Renal cortical epithelial cell (primary cell): Measurements from ENCODE around the gene GABBR1. TPM values are rescaled to one million over a fixed set of nuclear protein-coding genes. Genes with fewer than 3 reads are reported as not detected.
"Not testable (repeated sequence)": the region's sequence is repeated elsewhere in the genome, so short reads cannot be mapped to it uniquely, and the experiment has no call there.

Experiments used
- DNase-seq: peaks from one replicate; pipeline ENCODE4 v3.0.0-alpha.2; 2011; ENCODE audit warnings: low read depth
- total RNA-seq: library from RNA; depleted of rRNA; stranded (reverse); fragments of >200 nt; gene quantifications from 2 replicates; pipeline ENCODE4 v1.2.3, GENCODE V29; 2014

Gene GABBR1
- 4.3 and 10.2 TPM in 2 replicates for total RNA-seq

DNA sequence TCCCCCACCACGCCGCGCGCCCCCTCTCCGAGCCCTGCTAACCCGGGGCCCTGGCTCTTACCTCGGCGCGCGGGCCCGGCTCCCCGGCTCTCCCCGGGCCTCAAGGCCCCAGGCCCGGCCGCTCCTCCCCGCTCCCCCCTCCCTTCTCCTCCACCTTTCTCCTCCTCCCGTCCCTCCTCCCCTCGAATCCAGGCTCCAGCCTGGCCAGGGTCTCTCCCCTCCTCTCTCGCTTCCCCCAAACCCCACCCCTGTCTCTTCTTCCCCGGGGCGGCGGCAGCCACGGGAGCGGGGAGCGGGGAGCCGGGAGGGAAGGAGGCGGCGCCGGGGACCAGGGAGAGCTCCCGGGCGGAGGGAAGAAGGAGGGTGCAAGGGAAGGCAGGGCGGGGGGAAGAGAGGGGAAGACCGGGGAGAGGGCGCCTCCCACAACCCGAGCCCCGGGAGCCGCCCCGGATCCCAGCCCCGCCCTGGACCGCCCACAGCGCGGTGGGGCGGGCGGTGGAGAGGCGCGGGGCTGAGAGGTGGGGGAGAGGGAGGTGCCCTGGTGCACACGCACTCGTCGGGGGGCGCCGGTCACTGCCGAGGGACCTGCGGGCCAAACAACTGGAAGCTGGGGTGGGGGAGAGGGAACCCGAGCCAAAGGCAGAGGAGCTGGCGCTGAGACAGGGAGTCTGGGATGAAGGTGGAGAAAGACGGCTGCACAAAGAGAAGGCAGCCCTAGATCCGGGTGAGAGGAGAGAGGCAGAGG, at the start of gene GABBR1:
GABBR1 (minus strand) TSS at position 395 of the 745 bp plus-strand sequence. CDS start 798 bp downstream, outside the sequence.
- DNase-seq = peak; percentile 63

- DNase-seq = no peak
Measured at GRCh38 chr6:29681811-29682210, 48.8 kb upstream of the GABBR1 start.

GRCh38 chr6:29680904-29681303, 47.9 kb upstream of the GABBR1 start, which contains the start of gene ZFP57:
ZFP57 (minus strand) TSS chr6:29681152; CDS start chr6:29677003, 4,149 bp downstream.
- no peak for DNase-seq

DNA sequence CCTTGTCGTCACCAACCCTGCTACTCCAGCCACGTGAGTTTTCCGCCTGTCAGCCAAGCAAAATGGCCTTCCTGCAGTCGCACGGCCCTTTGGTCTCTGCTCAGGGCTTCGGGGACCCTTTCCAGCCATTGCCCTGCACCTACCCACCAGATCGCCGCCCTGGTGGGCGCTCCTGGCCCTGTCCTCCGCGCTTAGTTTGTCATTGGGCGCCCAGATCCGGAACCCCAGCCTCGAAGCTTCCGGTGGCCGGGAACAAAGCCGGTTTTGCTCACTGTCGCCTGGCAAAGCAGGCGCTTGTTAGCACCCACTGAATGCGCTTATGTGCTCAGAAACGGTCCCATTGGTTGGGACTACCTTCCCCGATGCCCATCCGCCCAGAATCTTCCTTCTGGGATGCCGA, 47.4 kb upstream of the GABBR1 start:
- DNase-seq = no peak

- DNase-seq = no peak
Measured at GRCh38 chr6:29679962-29680361, 47.0 kb upstream of the GABBR1 start.

DNA sequence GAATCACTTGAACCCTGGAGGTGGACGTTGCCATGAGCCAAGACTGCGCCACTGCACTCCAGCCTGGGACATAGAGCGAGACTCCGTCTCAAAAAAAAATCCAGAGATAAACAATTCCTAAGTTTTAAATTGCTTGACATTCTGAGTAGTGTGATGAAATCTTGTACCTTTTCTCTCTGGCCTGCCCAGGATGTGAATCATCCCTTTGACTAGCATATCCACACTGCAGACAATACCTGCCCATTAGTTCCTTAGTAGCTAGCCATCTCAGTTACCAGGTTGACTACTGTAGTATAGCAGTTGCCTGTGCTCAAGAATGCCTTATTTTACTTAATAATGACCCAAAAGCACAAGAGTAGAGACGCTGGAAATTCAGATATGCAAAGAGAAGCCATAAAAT, 45.1 kb upstream of the GABBR1 start:
- peak; percentile 79 for DNase-seq

DNA sequence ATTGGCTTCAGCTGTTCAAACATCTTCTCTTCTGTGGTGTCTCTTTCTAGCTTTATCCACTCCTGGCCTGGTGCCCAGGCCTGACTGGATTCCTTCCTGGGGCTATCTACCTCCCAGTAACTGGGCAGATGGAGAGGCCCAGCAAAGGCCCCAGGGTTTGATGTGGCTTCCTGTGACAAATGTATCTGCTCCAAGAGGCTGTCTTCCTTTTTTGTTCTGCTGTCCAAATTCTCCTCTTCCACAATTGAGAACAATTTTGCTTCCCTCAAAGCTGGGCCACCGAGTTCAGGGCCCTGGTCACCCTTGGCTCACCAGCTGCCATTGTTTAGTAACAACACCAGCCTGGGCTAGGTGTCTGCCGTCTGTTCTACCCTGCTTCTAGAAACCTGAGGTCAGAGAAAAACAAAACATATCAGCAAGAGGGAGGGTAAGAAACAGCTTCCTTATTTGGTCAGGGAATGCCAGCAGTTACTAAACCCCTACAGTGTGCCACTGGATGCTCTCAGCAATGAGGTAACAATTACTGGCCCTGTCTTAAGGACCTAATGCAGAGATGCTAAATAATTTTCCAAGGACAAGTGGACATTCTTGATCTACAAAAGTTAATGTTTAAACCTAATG, 44.1 kb upstream of the GABBR1 start:
- DNase-seq = peak; percentile 89

- no peak for DNase-seq
Measured at GRCh38 chr6:29675561-29675960, 42.6 kb upstream of the GABBR1 start.

DNA sequence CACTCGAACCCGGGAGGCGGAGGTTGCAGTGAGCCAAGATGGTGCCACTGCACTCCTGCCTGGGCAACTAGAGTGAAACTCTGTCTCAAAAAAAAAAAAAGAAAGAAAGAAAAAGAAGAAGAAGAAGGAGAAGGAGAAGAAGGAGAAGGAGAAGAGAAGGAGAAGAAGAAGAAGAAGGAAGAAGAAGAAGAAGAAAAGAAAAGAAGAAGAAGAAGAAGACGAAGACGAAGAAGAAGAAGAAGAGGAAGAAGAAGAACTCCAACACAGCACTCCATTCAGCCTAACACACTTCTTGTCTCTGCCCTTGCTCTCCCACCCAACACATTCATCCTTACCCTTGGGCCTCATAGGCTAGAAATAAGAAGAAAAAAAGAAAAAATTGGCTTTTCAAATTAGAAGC, 41.0 kb upstream of the GABBR1 start:
- no peak for DNase-seq

DNA sequence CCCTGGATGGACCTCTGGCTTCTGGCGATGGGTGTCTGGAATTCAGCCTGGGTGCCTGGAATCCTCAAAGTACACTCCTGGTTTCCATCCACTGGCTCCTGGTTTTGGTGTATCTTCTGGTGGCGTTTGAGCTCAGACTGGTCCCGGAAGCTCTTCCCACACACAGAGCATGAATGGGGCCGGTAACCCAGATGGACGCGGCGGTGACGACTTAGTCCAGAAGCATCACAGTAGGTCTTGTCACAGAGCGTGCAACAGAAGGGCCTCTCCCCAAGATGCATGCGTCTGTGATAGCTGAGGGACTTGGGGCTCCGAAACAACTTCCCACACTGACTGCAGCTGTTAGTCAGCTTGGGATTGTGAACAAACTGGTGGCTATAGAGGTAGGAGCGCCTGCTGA, 40.2 kb upstream of the GABBR1 start:
- DNase-seq = no peak

DNA sequence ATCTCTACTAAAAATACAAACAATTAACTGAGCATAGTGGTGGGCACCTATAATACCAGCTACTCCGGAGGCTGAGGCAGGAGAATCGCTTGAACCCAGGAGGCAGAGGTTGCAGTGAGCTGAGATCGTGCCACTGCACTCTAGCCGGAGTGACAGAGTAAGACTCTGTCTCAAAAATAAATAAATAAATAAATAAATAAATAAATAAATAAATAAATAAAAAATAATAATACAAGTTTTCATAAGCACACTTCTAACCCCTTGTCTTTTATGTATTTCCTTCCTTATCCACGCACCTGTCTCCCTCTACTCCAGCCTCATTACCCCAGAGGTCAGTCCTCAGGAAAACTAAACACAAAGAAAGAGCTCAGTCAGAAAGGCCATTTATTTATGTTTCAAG, 39.1 kb upstream of the GABBR1 start:
- not testable (repeated sequence) for DNase-seq

- DNase-seq = no peak
Measured at GRCh38 chr6:29671026-29671425, 38.0 kb upstream of the GABBR1 start.

- no peak for DNase-seq
Measured at GRCh38 chr6:29667158-29667557, 34.2 kb upstream of the GABBR1 start.

GRCh38 chr6:29666826-29667130, 33.8 kb upstream of the GABBR1 start:
- DNase-seq = no peak

DNA sequence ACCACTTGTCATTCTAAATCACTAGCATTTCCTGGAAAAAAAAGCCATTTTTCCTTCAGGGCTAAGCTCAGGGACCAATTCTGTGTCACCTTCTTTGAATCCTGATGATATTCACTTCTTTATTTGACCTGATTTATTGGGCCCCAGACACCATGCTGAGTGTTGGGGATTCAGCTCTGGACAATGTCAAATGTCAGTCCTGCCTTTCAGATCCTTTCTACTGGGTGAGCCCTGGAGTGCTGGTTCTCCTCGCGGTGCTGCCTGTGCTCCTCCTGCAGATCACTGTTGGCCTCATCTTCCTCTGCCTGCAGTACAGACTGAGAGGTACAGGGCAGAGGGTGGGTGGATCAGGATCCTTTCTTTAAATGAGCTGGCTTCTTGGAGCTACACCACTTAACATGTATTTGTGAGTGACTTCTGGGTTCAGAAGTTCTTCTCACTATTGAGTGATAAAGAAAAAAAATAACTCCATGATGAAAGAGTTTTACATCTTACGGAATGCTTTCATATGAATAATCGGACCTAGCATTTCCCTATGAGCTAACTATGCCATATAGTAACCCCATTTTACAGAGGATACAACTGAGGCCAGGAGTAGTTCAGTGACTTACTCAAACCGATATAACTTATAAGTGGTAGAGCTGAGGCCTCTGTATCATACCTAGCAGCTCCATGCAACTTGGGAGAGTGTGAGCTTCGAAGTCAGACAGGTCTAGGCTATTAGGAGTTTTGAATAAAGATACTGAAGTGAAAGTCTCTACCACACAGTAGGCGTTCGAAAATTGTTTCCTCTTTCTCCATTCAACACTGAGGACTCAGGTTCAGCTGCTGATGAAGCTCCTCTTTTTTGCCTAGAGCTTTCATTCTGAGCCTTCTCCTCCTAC, 33.2 kb upstream of the GABBR1 start:
- DNase-seq = no peak

GRCh38 chr6:29663300-29664042, 30.5 kb upstream of the GABBR1 start:
- no peak for DNase-seq

DNA sequence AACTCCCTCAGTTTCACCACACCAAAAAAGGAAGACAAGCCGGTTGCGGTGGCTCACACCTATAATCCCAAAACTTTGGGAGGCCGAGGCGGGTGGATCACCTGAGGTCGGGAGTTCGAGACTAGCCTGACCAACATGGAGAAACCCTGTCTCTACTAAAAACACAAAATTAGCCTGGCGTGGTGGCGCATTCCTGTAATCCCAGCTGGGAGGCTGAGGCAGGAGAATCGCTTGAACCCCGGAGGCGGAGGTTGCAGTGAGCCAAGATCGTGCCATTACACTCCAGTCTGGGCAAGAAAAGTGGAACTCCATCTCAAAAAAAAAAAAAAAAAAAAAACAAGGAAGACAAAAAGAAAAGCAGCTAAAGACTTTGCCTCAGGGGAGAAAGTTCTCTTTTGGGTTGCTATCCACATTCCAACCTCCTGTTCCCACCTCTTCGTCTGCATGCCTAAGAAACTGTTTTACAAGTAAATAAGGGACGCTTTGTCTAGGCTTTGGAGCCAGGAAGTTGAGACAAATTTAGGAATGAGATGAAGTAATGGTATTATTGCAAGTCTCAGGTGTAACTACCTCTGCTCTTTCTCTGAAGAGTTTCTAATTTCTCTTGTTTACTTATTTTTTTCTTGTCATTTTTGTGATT, 28.6 kb upstream of the GABBR1 start:
- peak; percentile 64 for DNase-seq

DNA sequence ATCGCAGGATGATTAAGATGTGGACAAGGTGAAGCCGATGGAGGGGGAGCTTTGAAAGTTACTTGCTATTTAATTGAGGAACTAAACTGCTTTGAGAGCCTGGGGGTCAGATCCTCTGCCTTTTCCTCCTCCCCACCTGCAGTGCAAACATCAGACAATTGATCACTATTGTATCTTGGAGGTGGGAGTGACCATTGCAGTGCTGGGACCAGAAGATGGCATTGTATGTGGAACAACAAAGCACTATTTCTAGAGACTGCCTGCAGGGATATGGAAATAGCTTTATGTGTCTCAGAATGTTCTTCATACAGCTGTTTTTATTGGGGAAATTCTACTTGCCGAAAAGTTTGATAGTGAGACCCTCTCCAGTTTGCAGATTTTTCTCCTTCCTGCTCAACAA, 28.1 kb upstream of the GABBR1 start:
- DNase-seq = no peak

- no peak for DNase-seq
Measured at GRCh38 chr6:29656798-29657197, 23.8 kb upstream of the GABBR1 start, which contains the start of gene MOG. MOG (plus strand) TSS chr6:29657092; CDS start chr6:29657210, 118 bp downstream.

GRCh38 chr6:29656157-29656556, 23.2 kb upstream of the GABBR1 start:
- DNase-seq = no peak

DNA sequence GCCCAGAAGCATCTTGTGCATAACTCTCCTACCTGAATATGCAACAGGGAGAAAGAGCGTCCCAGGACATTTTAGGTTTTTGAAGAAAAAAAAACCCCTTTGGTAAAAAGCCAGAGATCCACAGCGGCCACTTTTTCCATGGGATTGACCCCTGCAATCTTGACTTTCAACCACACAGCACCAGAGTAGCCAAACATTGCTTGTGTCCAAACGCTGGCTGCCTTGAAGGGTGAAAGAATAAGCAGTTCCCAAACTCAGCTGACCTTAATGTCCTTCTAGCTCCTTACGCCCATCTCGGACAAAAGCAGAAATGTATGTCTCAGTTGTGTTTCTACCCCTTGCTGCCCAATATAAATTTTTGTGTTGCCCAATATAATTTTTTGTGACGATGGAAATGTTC, 22.7 kb upstream of the GABBR1 start:
- no peak for DNase-seq
